Ascending aorta (tissue), 2 donors: ENCODE results near the gene OPRL1. TPM values are rescaled to one million over a fixed set of nuclear protein-coding genes. Genes with fewer than 3 reads are reported as not detected.
A peak's percentile ranks its signal among the peaks of the same experiment; 100 is the strongest.

Source experiments
- DNase-seq, 2 donors: peaks; one replicate each; pipeline ENCODE4 v3.0.0-alpha.2; 2019; ENCODE audit warnings: low spot score in 2 of 2
- H3K27ac ChIP-seq, 2 donors: fragments of 200-600 bp; sonication (generic); one replicate each; pipeline ENCODE4 v1.5.1; 2016 to 2017; ENCODE audit warnings: mild to moderate bottlenecking in 1 of 2
- H3K27me3 ChIP-seq: fragments of 200-600 bp; sonication (generic); one replicate; pipeline ENCODE4 v1.5.1; 2017
- H3K36me3 ChIP-seq, 2 donors: fragments of 200-600 bp; sonication (generic); one replicate each; pipeline ENCODE4 v1.5.1; 2016
- H3K4me1 ChIP-seq, 2 donors: fragments of 200-600 bp; sonication (generic); one replicate each; pipeline ENCODE4 v1.5.1; 2016 to 2017; ENCODE audit warnings: mild to moderate bottlenecking in 1 of 2
- H3K4me3 ChIP-seq, 2 donors: fragments of 200-600 bp; sonication (generic); one replicate each; pipeline ENCODE4 v1.5.1; 2016 to 2017; ENCODE audit warnings: mild to moderate bottlenecking in 1 of 2
- H3K9me3 ChIP-seq, 2 donors: fragments of 200-600 bp; sonication (generic); one replicate each; pipeline ENCODE4 v1.5.1; 2016
- intact Hi-C: fragments of 100-400 bp; cut with DNase I; formaldehyde crosslinking; loops from one replicate; pipeline ENCODE4 v1.15.1; 2023
- total RNA-seq: library from RNA; depleted of rRNA; stranded (reverse); fragments of >200 nt; gene quantifications from one replicate; pipeline ENCODE4 v1.1.0, GENCODE V29; 2016
- TF ChIP-seq, protein P1 (sequence below), 3 experiments: fragments of 200-600 bp in 2 of 3; fragments of 450-650 bp in 1 of 3; sonication (generic) in 2 of 3; IDR thresholded peaks; one replicate each; pipeline ENCODE4 v1.5.1; 2016 to 2019; ENCODE audit warnings: antibody characterized with exemption in 3 of 3, mild to moderate bottlenecking in 1 of 3, moderate library complexity in 1 of 3

The OPRL1 gene
- total RNA-seq, 1 donor from 2014 or later = 0.21 TPM

DNA sequence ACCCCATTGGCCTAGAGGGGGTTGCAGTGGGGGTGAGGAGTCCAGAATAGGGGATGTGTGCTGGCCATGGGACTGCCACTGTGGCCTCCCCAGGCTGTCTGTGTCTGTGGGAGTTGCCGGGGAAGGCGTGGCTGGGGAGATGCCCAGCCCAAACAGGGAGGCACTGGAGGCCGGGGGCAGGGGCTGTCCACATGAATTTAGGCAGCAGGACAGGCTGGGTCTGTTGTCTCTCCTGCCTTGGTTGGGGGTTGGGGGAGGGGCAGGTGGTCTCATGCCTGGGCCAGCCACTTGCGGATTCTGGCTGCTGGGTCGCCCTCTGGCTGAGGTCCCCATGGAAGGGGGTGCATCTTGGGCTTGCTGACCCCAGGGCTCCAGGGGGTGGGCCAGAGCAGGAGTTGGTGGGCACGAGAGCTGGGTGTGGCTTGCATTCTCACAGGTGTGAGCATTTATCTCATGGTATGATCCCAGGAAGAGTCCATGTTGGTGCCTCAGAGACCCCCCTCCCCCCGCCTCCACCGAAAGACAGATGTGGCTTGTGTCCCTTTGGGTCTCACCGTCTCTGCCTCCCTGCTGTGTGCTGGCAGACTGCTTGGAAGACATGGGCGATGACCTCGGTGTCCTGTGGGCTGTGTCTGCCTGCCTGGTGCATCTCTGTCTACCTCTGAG lies 34.4 kb upstream of the OPRL1 start:
- DNase-seq = no peak
- intact Hi-C loops = loop anchor here (5.0 kb wide), 1 partner anchor 408 kb away; no protein-coding TSS in a partner anchor
- no peak overlapping the region for H3K4me3 ChIP-seq
- peaks cover 0 to 8% of the 10 kb centered on the region in 2 donors for H3K4me1 ChIP-seq
- peaks cover 22% of the 10 kb centered on the region for H3K27me3 ChIP-seq
- H3K27ac ChIP-seq = no peak overlapping the region
- TF ChIP-seq, protein P1, sequence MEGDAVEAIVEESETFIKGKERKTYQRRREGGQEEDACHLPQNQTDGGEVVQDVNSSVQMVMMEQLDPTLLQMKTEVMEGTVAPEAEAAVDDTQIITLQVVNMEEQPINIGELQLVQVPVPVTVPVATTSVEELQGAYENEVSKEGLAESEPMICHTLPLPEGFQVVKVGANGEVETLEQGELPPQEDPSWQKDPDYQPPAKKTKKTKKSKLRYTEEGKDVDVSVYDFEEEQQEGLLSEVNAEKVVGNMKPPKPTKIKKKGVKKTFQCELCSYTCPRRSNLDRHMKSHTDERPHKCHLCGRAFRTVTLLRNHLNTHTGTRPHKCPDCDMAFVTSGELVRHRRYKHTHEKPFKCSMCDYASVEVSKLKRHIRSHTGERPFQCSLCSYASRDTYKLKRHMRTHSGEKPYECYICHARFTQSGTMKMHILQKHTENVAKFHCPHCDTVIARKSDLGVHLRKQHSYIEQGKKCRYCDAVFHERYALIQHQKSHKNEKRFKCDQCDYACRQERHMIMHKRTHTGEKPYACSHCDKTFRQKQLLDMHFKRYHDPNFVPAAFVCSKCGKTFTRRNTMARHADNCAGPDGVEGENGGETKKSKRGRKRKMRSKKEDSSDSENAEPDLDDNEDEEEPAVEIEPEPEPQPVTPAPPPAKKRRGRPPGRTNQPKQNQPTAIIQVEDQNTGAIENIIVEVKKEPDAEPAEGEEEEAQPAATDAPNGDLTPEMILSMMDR (IDR thresholded peaks at IDR 0.05) = no peak
- H3K9me3 ChIP-seq = no peaks in the 10 kb centered on the region
- H3K36me3 ChIP-seq = no peaks in the 10 kb centered on the region

DNA sequence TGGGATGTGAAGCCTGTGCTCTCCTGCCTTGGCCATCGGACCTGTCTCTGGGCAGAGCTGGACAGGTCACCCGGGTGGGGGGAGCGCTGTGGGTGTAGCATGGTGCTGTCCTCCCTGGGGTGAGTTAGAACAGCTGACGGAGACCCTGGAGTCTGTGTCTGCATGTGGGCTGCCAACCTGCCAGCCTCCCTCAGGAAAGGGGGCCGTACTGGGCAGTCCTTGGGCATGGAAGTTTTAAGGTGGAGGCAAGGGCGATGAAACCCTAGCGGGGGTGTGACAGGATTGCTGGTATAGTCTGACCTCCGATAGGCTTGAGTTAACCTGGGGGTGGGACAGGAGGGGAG lies 32.9 kb upstream of the OPRL1 start:
- intact Hi-C loops = loop anchor here (5.0 kb wide), 1 partner anchor 410 kb away; no protein-coding TSS in a partner anchor
- H3K4me3 ChIP-seq = peak overlapping the region in 1 of 2 donors; percentile 48
- no peak overlapping the region for H3K27ac ChIP-seq
- H3K36me3 ChIP-seq = no peaks in the 10 kb centered on the region
- TF ChIP-seq, protein P1 (IDR thresholded peaks at IDR 0.05) = no peak
- H3K27me3 ChIP-seq = peaks cover 13% of the 10 kb centered on the region
- peaks cover 0 to 6% of the 10 kb centered on the region in 2 donors for H3K4me1 ChIP-seq
- no peak for DNase-seq
- H3K9me3 ChIP-seq = no peaks in the 10 kb centered on the region

DNA sequence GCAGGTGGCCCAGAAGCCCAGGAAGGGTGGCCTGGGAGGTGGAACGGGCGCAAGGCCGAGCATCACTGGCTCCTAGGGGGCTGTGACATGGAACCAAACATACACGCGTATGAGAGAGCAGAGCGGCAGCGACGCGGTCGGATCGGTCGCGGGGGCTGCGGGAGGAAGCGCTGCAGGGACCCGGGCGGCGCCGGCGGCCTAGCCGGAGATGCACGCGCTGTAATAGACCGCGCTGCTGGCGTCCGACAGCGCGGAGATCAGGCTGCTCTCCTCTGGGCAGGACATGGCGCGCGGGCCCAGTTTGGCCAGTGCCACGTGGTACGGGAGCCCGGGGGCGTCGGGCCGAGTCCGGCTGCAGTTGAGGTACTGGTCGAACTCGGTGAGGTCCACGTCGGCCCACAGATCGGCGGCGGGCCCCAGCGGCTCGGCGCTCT lies 31.9 kb upstream of the OPRL1 start:
- Histone ChIP-seq H3K4me3 (peak overlapping the region; percentile 36 to 48), H3K4me1 (peaks cover 0 to 3% of the 10 kb centered on the region in 2 donors), H3K9me3 (no peaks in the 10 kb centered on the region), H3K36me3 (no peaks in the 10 kb centered on the region), H3K27me3 (peaks cover 13% of the 10 kb centered on the region), H3K27ac (no peak overlapping the region)
- no peak for DNase-seq
- intact Hi-C loops = loop anchor here (5.0 kb wide), 1 partner anchor 411 kb away; no protein-coding TSS in a partner anchor
- TF ChIP-seq, protein P1 (IDR thresholded peaks at IDR 0.05) = no peak

DNA sequence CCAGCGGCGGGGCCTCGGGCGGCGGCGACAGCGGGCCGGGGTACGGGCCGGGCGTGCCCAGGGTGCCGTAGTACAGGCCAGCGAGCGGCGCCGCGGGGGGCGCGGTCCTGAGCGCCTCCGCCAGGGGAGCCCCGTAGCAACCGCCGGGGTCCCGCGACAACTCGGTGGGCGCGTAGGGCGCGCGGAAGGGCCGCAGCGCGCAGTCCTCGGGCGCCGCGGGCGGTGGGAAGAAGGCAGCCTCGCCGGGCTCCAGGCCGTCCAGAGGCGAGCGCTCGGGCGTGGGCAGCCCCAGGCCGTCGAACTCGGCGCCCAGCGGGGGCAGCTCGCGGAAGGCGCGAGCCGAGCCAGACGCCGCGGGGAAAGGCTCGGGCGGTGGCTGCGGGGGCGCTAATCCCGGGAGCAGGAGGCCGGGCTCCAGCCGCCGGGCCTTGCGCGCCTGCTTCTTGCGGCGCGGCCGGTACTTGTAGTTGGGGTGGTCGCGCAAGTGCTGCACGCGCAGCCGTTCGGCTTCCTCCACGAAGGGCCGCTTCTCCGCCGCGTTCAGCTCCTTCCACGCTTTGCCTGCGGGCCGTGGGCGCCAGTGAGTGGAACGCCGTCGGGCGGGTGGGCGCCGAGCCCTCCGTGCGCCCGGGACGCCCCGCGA lies 31.4 kb upstream of the OPRL1 start:
- H3K27ac ChIP-seq = no peak overlapping the region

DNA sequence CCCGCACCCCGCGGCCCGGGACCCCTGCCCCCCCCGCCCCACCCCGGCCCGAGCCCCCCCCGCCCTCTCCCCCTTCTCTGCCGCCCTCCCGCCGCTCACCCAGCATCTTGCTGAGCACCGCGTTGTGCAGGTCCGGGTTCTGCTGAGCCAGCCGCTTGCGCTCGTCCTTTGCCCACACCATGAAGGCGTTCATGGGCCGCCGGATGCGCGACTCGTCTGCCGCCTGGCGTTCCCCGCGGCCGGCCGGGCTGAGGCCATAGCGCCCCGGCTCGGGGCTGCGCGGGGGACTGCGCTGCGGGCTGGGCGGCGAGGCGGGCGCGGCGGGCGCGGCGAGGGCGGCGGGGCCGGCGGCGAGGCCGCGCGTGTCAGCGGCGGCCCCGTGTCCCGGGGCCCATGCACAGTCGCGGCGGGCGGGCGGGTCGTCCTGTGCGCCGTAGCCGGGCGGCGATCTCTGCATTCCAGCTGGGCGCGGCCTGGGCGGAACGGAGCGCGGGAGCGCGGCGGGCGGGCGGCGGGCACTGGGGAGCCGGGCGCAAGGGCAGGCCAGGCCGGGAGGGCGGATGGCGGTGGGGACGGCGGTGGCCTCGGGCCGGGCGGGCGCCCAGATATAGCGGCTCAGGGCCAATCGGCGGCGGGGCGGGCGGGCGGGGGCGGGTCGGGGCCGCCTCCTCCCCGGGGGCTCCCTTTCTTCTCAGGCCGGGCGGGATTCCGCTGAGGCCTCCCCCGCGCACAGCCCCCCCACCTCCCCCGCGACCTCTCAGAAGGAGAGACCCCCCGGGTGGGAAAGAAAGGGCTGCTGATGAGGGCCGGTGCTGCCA lies 30.6 kb upstream of the OPRL1 start, which contains the start of gene SOX18:
Gene SOX18, minus strand, starts transcription at position 580 of the 818 bp plus-strand sequence. Its CDS starts 123 bp downstream, at position 457.
- H3K36me3 ChIP-seq = no peaks in the 10 kb centered on the region
- H3K27me3 ChIP-seq = peaks cover 13% of the 10 kb centered on the region
- TF ChIP-seq, protein P1 (IDR thresholded peaks at IDR 0.05) = no peak
- peak within 1 kb of the TSS; percentile 31 to 48 for H3K27ac ChIP-seq
- intact Hi-C loops = loop anchor here (5.0 kb wide), 1 partner anchor 412 kb away; no protein-coding TSS in a partner anchor
- peak within 1 kb of the TSS; percentile 42 to 48 for H3K4me3 ChIP-seq
- no peaks in the 10 kb centered on the region for H3K9me3 ChIP-seq
- H3K4me1 ChIP-seq = peaks cover 0 to 3% of the 10 kb centered on the region in 2 donors
- no peak for DNase-seq

More for the DNA sequence above, 31.4 kb upstream of the OPRL1 start:
- Histone ChIP-seq H3K9me3 (no peaks in the 10 kb centered on the region), H3K4me3 (peak overlapping the region; percentile 36 to 48), H3K36me3 (no peaks in the 10 kb centered on the region), H3K4me1 (peaks cover 0 to 3% of the 10 kb centered on the region in 2 donors), H3K27me3 (peaks cover 13% of the 10 kb centered on the region)
- DNase-seq = no peak
- intact Hi-C loops = loop anchor here (5.0 kb wide), 1 partner anchor 411 kb away; no protein-coding TSS in a partner anchor
- TF ChIP-seq, protein P1 (IDR thresholded peaks at IDR 0.05) = no peak
